ENCODE measurements around the gene PPID. TPM values are rescaled to one million over a fixed set of nuclear protein-coding genes. Genes with fewer than 3 reads are reported as not detected.

The PPID gene
- total and polyA plus RNA-seq, 2 of the 13 experiments (the other 11 are each of a cell fraction or from before 2014, with no cell fraction given) = 15.4 to 63.4 TPM

DNA sequence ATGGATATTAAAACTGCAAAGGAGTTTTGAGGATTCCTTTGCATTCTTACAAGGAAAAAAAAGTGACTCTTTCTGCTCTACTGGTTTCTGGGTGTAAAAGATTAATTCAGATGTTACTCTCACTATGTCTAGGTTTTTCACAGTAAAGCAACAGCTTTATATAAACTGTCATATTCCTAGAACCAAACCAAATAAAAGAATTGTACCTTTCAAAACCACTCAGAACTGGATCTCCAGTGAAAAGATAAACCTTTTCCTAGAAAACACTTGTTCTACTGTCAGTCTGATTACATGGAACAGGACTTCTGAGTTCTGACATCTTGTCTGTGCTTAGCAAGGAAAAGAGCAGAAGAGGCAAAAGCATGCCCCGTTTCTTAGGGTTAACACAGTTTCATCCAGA is 5.0 kb upstream of the PPID start:
- Histone ChIP-seq H3K9ac (ENCODE audit: insufficient read depth, low read depth, low read length) (no peak overlapping the region), H2AFZ (ENCODE audit: low read length) (peak overlapping the region; percentile 88), H3K9me3 (ENCODE audit: low read length) (no peaks in the 10 kb centered on the region), H3K79me2 (ENCODE audit: insufficient read depth, low read length) (no peaks in the 10 kb centered on the region), H3K36me3 (replicated peaks in 1 of 2; ENCODE audit: control insufficient read depth in 1 of 2, insufficient read depth in 2 of 2, low read length in 2 of 2) (no peaks in the 10 kb centered on the region), H3K4me1 (ENCODE audit: insufficient read depth, low read length) (peaks cover 33% of the 10 kb centered on the region), H3K27ac (ENCODE audit: extremely low read length, insufficient read depth, low read length) (no peak overlapping the region), H3K27me3 (ENCODE audit: control insufficient read depth in 1 of 2, insufficient read depth in 2 of 2, low read length in 2 of 2) (no peaks in the 10 kb centered on the region; a peak in 2 of 5 replicates), H4K20me1 (ENCODE audit: insufficient read depth, low read length) (no peaks in the 10 kb centered on the region), H3K4me2 (ENCODE audit: low read depth, low read length) (no peak overlapping the region), H3K4me3 (replicated peaks in 1 of 3; ENCODE audit: insufficient read depth in 1 of 3, low read depth in 2 of 3, low read length in 3 of 3) (no peak overlapping the region)
- intact Hi-C loops (cut with micrococcal nuclease; ENCODE audit: unreplicated experiment) = loop anchor here (10.0 kb wide), 1 partner anchor 377 kb away; the partner anchor contains the start of gene RAPGEF2
- DNase-seq (ENCODE audit: low spot score) (no peak), FAIRE-seq (no peak), ATAC-seq (no peak)
- POLR2A ChIA-PET = no interaction called here
- WGBS (ENCODE audit: low lambda C conversion rate) = 8% methylated on average over 1 of the region's 1 CpG
- BruUV-seq (replicated peaks) = no TSS peak
- in situ Hi-C loops (cut with HindIII; ENCODE audit: extremely low pct_ligation_motif_present, low pct_unique_long_range_greater_than_20kb) = loop anchor here (5.0 to 25.0 kb wide), 3 partner anchors 119 to 477 kb away; no protein-coding TSS in a partner anchor
- CTCF ChIA-PET (ENCODE audit: low intra/inter-chr PET ratio, low total read pairs) = no interaction called here
- TF ChIP-seq MIER3 (CRISPR knock-in tag; IDR thresholded peaks at IDR 0.05; ENCODE audit: borderline replicate concordance) (no peak), RXRB (CRISPR knock-in tag; IDR thresholded peaks at IDR 0.05; ENCODE audit: borderline replicate concordance) (no peak), ZHX1 (CRISPR knock-in tag; IDR thresholded peaks at IDR 0.05; ENCODE audit: low read depth) (no peak), AGO2 (optimal IDR thresholded peaks at IDR 0.05; ENCODE audit: low read depth, low read length) (no peak), TFE3 (CRISPR knock-in tag; IDR thresholded peaks at IDR 0.05) (no peak), ZNF564 (CRISPR knock-in tag; IDR thresholded peaks at IDR 0.05) (no peak), KMT2A (CRISPR knock-in tag; IDR thresholded peaks at IDR 0.05) (no peak), KAT7 (CRISPR knock-in tag; IDR thresholded peaks at IDR 0.05; ENCODE audit: borderline replicate concordance) (no peak), SOX6 (IDR thresholded peaks at IDR 0.05) (no peak), SOX6 (CRISPR knock-in tag; IDR thresholded peaks at IDR 0.05) (no peak), JUND (CRISPR knock-in tag; IDR thresholded peaks at IDR 0.05) (no peak), FOXO1 (CRISPR knock-in tag; IDR thresholded peaks at IDR 0.05) (no peak)

Measured in HepG2 (cell line).